ENCODE results near the gene AATK. TPM values are rescaled to one million over a fixed set of nuclear protein-coding genes. Genes with fewer than 3 reads are reported as not detected.

AATK gene
- total and polyA plus RNA-seq, 2 of the 13 experiments (the other 11 are each of a cell fraction or from before 2014, with no cell fraction given) = 2.9 to 8.4 TPM

- TF ChIP-seq, protein P1, sequence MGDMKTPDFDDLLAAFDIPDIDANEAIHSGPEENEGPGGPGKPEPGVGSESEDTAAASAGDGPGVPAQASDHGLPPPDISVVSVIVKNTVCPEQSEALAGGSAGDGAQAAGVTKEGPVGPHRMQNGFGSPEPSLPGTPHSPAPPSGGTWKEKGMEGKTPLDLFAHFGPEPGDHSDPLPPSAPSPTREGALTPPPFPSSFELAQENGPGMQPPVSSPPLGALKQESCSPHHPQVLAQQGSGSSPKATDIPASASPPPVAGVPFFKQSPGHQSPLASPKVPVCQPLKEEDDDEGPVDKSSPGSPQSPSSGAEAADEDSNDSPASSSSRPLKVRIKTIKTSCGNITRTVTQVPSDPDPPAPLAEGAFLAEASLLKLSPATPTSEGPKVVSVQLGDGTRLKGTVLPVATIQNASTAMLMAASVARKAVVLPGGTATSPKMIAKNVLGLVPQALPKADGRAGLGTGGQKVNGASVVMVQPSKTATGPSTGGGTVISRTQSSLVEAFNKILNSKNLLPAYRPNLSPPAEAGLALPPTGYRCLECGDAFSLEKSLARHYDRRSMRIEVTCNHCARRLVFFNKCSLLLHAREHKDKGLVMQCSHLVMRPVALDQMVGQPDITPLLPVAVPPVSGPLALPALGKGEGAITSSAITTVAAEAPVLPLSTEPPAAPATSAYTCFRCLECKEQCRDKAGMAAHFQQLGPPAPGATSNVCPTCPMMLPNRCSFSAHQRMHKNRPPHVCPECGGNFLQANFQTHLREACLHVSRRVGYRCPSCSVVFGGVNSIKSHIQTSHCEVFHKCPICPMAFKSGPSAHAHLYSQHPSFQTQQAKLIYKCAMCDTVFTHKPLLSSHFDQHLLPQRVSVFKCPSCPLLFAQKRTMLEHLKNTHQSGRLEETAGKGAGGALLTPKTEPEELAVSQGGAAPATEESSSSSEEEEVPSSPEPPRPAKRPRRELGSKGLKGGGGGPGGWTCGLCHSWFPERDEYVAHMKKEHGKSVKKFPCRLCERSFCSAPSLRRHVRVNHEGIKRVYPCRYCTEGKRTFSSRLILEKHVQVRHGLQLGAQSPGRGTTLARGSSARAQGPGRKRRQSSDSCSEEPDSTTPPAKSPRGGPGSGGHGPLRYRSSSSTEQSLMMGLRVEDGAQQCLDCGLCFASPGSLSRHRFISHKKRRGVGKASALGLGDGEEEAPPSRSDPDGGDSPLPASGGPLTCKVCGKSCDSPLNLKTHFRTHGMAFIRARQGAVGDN (CRISPR knock-in tag; IDR thresholded peaks at IDR 0.05) = peak; percentile 60
- no peak for TF ChIP-seq SAFB2 (CRISPR knock-in tag; IDR thresholded peaks at IDR 0.05; ENCODE audit: borderline replicate concordance, low read depth)
- TF ChIP-seq ZNF614 (CRISPR knock-in tag; IDR thresholded peaks at IDR 0.05; ENCODE audit: borderline replicate concordance) = no peak
- TF ChIP-seq PRDM10 (CRISPR knock-in tag; IDR thresholded peaks at IDR 0.05; ENCODE audit: low read depth) = no peak
- TF ChIP-seq RBM22 (optimal IDR thresholded peaks at IDR 0.05; ENCODE audit: low read length) = peak; percentile 58
- TF ChIP-seq, protein P2, sequence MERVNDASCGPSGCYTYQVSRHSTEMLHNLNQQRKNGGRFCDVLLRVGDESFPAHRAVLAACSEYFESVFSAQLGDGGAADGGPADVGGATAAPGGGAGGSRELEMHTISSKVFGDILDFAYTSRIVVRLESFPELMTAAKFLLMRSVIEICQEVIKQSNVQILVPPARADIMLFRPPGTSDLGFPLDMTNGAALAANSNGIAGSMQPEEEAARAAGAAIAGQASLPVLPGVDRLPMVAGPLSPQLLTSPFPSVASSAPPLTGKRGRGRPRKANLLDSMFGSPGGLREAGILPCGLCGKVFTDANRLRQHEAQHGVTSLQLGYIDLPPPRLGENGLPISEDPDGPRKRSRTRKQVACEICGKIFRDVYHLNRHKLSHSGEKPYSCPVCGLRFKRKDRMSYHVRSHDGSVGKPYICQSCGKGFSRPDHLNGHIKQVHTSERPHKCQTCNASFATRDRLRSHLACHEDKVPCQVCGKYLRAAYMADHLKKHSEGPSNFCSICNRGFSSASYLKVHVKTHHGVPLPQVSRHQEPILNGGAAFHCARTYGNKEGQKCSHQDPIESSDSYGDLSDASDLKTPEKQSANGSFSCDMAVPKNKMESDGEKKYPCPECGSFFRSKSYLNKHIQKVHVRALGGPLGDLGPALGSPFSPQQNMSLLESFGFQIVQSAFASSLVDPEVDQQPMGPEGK (CRISPR knock-in tag; IDR thresholded peaks at IDR 0.05) = peak; percentile 77
- TF ChIP-seq ZIK1 (CRISPR knock-in tag; IDR thresholded peaks at IDR 0.05; ENCODE audit: borderline replicate concordance, low read depth) = no peak
- no peak for TF ChIP-seq ZNF446 (CRISPR knock-in tag; IDR thresholded peaks at IDR 0.05)
- TF ChIP-seq SALL1 (CRISPR knock-in tag; IDR thresholded peaks at IDR 0.05) = 0 out of 2 replicates have a peak, but pooled peaks have one; percentile 27
- no peak for TF ChIP-seq NCOA5 (CRISPR knock-in tag; IDR thresholded peaks at IDR 0.05)
- no peak for TF ChIP-seq ZNF747 (CRISPR knock-in tag; IDR thresholded peaks at IDR 0.05; ENCODE audit: borderline replicate concordance)
- TF ChIP-seq KMT2A (CRISPR knock-in tag; IDR thresholded peaks at IDR 0.05) = no peak
- TF ChIP-seq ZNF788 (CRISPR knock-in tag; IDR thresholded peaks at IDR 0.05; ENCODE audit: borderline replicate concordance) = no peak
- 0 out of 2 replicates have a peak, but pooled peaks have one; percentile 31 for TF ChIP-seq MAX (IDR thresholded peaks at IDR 0.05)
- TF ChIP-seq GLI4 (CRISPR knock-in tag; IDR thresholded peaks at IDR 0.05; ENCODE audit: borderline replicate concordance) = no peak
- peak; percentile 86; the same call in 1 of the 2 replicates for TF ChIP-seq ESRRA (CRISPR knock-in tag; IDR thresholded peaks at IDR 0.05; ENCODE audit: low read depth)
- no peak for TF ChIP-seq REPIN1 (CRISPR knock-in tag; IDR thresholded peaks at IDR 0.05; ENCODE audit: borderline replicate concordance, low read depth)
- TF ChIP-seq HOXA3 (CRISPR knock-in tag; IDR thresholded peaks at IDR 0.05) = peak; percentile 43; the same call in 1 of the 2 replicates
- TF ChIP-seq SALL2 (CRISPR knock-in tag; IDR thresholded peaks at IDR 0.05) = no peak
These were observed 52.8 kb downstream of the AATK start (continued) for GRCh38 chr17:81113158-81113724.

Data from HepG2 (cell line).